IPS-15b (cell line): ENCODE data around the gene CCNJ.
"Not testable (repeated sequence)": the region's sequence is repeated elsewhere in the genome, so short reads cannot be mapped to it uniquely, and the experiment has no call there.

Source experiments
- H3K27me3 ChIP-seq: one replicate; pipeline ENCODE4 v1.6.1; 2013; ENCODE audit warnings: low read length; ENCODE audit not compliant: control insufficient read depth, insufficient read depth
- H3K36me3 ChIP-seq: one replicate; pipeline ENCODE4 v1.6.1; 2013; ENCODE audit warnings: low read length; ENCODE audit not compliant: control insufficient read depth, insufficient read depth
- H3K4me1 ChIP-seq: one replicate; pipeline ENCODE4 v1.6.1; 2013; ENCODE audit warnings: mild to moderate bottlenecking, low read length; ENCODE audit not compliant: control insufficient read depth, insufficient read depth
- H3K4me3 ChIP-seq: one replicate; pipeline ENCODE4 v1.5.1; 2013; ENCODE audit warnings: low read depth, low read length
- H3K9ac ChIP-seq: one replicate; pipeline ENCODE4 v1.6.1; 2013; ENCODE audit warnings: low read depth, mild to moderate bottlenecking, low read length
- H3K9me3 ChIP-seq: one replicate; pipeline ENCODE4 v1.6.1; 2013; ENCODE audit warnings: mild to moderate bottlenecking, low read length; ENCODE audit not compliant: control insufficient read depth, insufficient read depth

CCNJ gene

GRCh38 chr10:96043033-96043892, at the start of gene CCNJ:
CCNJ (plus strand) TSS chr10:96043583; CDS start chr10:96044394, 811 bp downstream.
- peaks cover 10% of the 10 kb centered on the region for H3K4me1 ChIP-seq
- H3K4me3 ChIP-seq: peak within 1 kb of the TSS; percentile 83
- no peaks in the 10 kb centered on the region for H3K9me3 ChIP-seq
- peak within 1 kb of the TSS; percentile 96 for H3K9ac ChIP-seq
- H3K27me3 ChIP-seq: peaks cover 13% of the 10 kb centered on the region
- no peaks in the 10 kb centered on the region for H3K36me3 ChIP-seq

DNA sequence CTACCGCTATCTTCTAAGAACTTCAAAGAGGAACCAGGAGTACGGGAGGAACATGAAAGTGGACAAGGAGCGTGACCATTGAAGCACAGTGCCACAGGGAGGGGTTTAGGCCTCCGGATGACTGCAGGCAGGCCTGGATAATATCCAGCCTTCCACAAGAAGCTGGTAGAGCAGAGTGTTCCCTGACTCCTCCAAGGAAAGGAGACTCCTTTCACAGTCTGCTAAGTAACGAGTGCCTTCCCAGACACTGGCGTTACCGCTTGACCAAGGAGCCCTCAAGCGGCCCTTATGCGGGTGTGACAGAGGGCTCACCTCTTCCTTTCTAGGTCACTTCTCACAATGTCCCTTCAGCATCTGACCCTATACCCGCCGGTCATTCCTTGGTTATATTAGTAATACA, 49.0 kb upstream of the CCNJ start:
- H3K36me3 ChIP-seq, H3K27me3 ChIP-seq, H3K9ac ChIP-seq, H3K4me3 ChIP-seq, H3K4me1 ChIP-seq, H3K9me3 ChIP-seq: not testable (repeated sequence)

- no peak overlapping the region for H3K9ac ChIP-seq
- H3K4me3 ChIP-seq: no peak overlapping the region
- H3K4me1 ChIP-seq: no peaks in the 10 kb centered on the region
- H3K27me3 ChIP-seq: no peaks in the 10 kb centered on the region
- H3K36me3 ChIP-seq: no peaks in the 10 kb centered on the region
- H3K9me3 ChIP-seq: no peaks in the 10 kb centered on the region
Observed at GRCh38 chr10:95998255-95998784, 45.1 kb upstream of the CCNJ start.

DNA sequence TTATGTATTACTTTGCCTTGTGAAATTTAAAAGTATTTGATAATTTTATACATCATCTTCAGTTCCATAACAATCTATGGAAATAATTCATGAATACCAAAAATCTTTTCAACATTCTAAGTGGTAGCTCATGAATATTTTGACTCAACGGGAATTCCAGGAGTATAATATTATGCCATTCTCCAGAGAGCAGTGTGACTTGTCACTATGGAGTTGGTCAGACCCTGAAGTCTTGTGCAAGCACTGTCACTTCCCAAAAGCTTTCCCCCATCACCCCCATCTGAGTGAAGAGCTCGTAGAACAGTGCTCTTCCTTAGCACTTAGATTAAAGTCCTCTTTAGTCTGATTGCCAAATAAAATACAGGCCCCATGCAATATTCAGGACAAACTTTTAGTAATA, 29.4 kb upstream of the CCNJ start:
- H3K36me3 ChIP-seq: no peaks in the 10 kb centered on the region
- H3K9ac ChIP-seq: no peak overlapping the region
- H3K4me3 ChIP-seq: no peak overlapping the region
- H3K9me3 ChIP-seq: no peaks in the 10 kb centered on the region
- H3K27me3 ChIP-seq: no peaks in the 10 kb centered on the region
- H3K4me1 ChIP-seq: no peaks in the 10 kb centered on the region

DNA sequence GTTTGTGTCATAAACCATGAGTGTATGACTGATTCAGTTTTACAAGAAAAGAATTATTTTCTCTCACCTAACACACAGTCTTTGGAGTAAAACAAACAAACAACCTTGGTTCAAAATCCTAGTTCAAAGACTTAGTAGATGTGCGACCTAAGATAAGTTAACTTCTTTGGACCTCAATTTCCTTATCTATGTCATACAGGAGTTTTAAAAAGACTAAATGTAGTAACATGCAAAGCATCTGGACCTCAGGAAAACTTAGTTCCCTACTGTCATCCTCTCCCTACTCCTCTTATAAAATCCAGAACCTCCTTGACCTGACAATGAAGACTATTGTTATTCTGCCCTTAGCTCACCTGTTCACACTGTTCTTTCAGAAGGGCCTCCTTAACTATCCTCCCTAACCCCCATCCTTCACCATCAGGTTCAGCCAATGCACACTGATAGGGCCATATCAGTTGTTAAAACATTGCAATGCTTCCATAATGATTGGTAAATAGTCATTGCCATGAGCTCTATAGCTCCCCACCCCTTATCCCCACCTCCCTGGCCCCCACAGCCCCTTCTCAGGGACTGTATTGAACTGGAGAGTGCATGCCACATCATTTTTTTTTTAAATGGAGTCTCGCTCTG, 28.8 kb upstream of the CCNJ start:
- H3K27me3 ChIP-seq: no peaks in the 10 kb centered on the region
- no peaks in the 10 kb centered on the region for H3K36me3 ChIP-seq
- H3K9ac ChIP-seq: no peak overlapping the region
- no peak overlapping the region for H3K4me3 ChIP-seq
- H3K9me3 ChIP-seq: no peaks in the 10 kb centered on the region
- H3K4me1 ChIP-seq: no peaks in the 10 kb centered on the region

DNA sequence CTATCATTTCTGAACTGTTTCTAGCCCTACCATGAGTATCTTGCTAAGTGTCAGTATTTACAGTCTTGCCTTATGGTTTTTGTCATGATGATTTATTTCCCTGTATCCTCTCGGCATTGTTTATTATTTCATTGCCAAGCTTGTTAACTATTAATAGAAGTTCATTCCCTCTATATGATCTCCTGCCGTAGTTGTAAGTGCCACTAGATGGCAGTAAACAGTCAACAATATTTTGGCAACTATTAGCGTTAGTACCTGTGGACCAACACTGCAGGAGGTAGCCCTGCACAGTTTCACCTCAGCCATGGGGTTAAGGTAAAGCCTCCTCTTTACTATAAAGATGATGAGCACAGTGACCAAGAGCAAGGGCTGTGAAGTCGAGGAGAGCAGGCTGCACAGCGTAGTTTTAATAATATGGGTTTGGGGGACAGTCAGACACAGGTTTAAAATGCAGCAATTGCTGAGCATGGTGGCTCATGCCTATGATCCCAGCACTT, 26.1 kb upstream of the CCNJ start:
- Histone ChIP-seq H3K9me3 (no peaks in the 10 kb centered on the region), H3K4me1 (no peaks in the 10 kb centered on the region), H3K9ac (no peak overlapping the region), H3K36me3 (no peaks in the 10 kb centered on the region), H3K27me3 (no peaks in the 10 kb centered on the region), H3K4me3 (no peak overlapping the region)

GRCh38 chr10:96021332-96021731, 22.1 kb upstream of the CCNJ start:
- no peaks in the 10 kb centered on the region for H3K4me1 ChIP-seq
- H3K4me3 ChIP-seq: no peak overlapping the region
- H3K36me3 ChIP-seq: no peaks in the 10 kb centered on the region
- H3K27me3 ChIP-seq: no peaks in the 10 kb centered on the region
- no peak overlapping the region for H3K9ac ChIP-seq
- no peaks in the 10 kb centered on the region for H3K9me3 ChIP-seq

DNA sequence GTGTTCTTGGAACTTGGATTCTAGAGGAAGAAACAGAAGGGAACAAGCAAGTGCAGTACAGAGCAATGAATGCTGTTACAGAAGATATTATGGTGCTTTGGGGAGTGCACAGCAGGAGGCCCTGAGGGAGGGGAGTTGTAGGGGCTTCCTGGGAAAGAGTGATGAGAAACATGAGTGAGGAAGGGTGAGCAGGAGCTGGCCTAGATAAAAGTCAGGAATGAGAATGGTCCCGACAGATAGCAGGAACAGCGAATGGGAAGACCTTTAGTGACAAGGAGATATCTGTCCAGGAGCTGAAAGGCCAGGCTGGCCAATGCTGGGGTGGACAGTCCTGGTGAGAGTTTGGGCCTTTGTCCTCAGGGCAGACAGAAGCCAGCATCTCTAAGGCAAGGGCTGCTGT, 20.6 kb upstream of the CCNJ start:
- H3K4me3 ChIP-seq: no peak overlapping the region
- H3K4me1 ChIP-seq: no peaks in the 10 kb centered on the region
- no peak overlapping the region for H3K9ac ChIP-seq
- H3K36me3 ChIP-seq: no peaks in the 10 kb centered on the region
- H3K27me3 ChIP-seq: no peaks in the 10 kb centered on the region
- no peaks in the 10 kb centered on the region for H3K9me3 ChIP-seq

- Histone ChIP-seq H3K4me3 (no peak overlapping the region), H3K4me1 (no peaks in the 10 kb centered on the region), H3K9ac (no peak overlapping the region), H3K36me3 (no peaks in the 10 kb centered on the region), H3K27me3 (no peaks in the 10 kb centered on the region), H3K9me3 (no peaks in the 10 kb centered on the region)
Observed at GRCh38 chr10:96023168-96023567, 20.2 kb upstream of the CCNJ start.

GRCh38 chr10:96025566-96025965, 17.8 kb upstream of the CCNJ start:
- no peaks in the 10 kb centered on the region for H3K9me3 ChIP-seq
- no peaks in the 10 kb centered on the region for H3K36me3 ChIP-seq
- H3K27me3 ChIP-seq: no peaks in the 10 kb centered on the region
- H3K4me3 ChIP-seq: no peak overlapping the region
- no peaks in the 10 kb centered on the region for H3K4me1 ChIP-seq
- no peak overlapping the region for H3K9ac ChIP-seq

GRCh38 chr10:96034625-96035024, 8.8 kb upstream of the CCNJ start:
- Histone ChIP-seq H3K36me3 (no peaks in the 10 kb centered on the region), H3K9me3 (no peaks in the 10 kb centered on the region), H3K4me1 (no peaks in the 10 kb centered on the region), H3K4me3 (no peak overlapping the region), H3K9ac (no peak overlapping the region), H3K27me3 (no peaks in the 10 kb centered on the region)
